ELF-1 (cell line): ENCODE results near the gene BTG4.
A peak's percentile ranks its signal among the peaks of the same experiment; 100 is the strongest.

ENCODE experiments used
- DNase-seq: peaks from one replicate; pipeline ENCODE4 v3.0.0-alpha.2; 2016; ENCODE audit warnings: low read depth, low spot score

Gene BTG4

DNA sequence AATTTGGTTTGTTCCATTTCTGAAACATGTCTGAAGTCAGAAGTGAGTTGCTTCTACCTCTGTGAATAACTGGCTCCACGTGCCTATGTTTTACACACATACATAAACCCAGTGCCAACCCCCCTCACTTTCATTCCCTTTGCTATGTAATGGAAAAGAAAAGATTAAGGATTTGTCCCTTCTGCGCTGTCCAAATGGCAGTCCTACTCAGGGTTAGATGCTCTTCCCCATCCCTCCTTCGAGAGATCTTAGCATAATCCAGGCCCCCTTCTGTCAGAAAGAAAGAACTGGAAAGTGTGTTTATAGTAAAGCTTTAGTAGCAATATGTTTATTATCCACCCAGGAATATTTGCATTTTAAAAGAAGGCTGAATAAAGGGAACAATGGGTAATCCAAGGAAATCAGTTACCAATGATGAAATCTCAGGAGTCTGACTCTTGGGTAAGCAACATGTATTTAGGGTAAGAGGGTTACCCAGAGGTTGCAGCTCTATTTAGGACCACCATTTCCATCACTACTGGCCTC is 25.2 kb upstream of the BTG4 start:
- no peak for DNase-seq

- no peak for DNase-seq
Measured at GRCh38 chr11:111535281-111535680, 23.1 kb upstream of the BTG4 start.

- no peak for DNase-seq
Measured at GRCh38 chr11:111532365-111532709, 20.2 kb upstream of the BTG4 start.

GRCh38 chr11:111531687-111532364 is 19.6 kb upstream of the BTG4 start:
- DNase-seq, result peak; percentile 15

- no peak for DNase-seq
Measured at GRCh38 chr11:111531136-111531535, 18.9 kb upstream of the BTG4 start.

DNA sequence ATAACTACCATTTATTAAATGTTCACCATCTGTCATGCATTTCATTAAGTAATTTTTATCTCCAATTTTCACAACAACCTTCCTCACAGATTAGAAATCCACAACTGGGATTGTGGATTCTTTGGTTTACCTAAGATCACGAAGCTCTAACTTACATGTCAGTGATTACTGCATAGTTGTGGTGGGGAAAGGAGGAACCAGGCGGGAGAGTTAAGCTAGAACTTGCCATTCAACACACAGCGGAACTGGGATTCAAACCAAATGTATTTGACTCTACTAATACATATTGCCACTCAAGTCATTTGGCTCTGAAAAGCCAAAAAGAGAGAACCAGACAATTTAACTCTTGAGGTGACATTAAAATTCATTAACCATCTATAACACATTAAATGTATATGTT is 17.9 kb upstream of the BTG4 start:
- DNase-seq, result no peak

GRCh38 chr11:111528557-111528956 is 16.4 kb upstream of the BTG4 start:
- DNase-seq, result no peak

- no peak for DNase-seq
Measured at GRCh38 chr11:111527279-111527678, 15.1 kb upstream of the BTG4 start.

DNA sequence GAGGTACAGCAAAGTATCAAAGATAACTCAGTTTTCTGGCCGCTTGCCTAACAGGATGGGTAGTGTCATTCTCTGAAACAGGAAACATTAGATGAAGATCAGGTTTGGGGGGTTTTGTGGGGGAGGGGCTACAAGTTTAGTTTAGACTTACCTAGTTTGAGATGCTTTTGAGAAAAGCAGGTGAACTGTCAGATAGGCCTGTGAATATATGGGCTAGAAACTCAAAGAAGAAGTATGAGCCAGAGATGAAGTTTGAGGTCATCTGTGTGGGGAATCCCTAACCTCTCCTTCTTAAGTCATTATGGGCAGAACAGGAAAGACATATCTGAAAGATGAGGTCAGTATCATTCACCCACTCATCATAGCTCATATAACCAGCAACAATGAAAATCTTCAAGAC is 14.3 kb upstream of the BTG4 start:
- DNase-seq, result no peak

GRCh38 chr11:111525456-111525855 is 13.3 kb upstream of the BTG4 start:
- DNase-seq, result no peak

DNA sequence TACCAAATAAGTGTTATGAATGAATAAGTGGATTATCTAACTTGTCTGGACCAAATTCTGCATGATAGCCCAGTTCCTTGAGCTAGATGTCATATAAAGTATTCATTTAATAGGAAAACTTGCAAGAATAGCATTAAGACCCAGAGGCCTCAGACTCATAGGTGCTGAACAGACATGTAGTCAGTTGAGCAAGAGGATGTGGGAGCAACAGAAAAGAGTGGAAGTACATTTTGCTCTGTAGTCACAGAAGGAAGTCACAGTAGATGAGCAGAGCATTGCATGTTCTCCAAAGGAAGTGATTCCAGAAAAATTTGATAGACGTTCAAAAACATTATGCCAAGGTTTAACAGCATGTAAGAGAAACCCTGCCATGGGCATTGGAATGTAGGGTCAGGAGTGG is 11.9 kb upstream of the BTG4 start:
- DNase-seq, result no peak

- no peak for DNase-seq
Measured at GRCh38 chr11:111523343-111523742, 11.2 kb upstream of the BTG4 start.

DNA sequence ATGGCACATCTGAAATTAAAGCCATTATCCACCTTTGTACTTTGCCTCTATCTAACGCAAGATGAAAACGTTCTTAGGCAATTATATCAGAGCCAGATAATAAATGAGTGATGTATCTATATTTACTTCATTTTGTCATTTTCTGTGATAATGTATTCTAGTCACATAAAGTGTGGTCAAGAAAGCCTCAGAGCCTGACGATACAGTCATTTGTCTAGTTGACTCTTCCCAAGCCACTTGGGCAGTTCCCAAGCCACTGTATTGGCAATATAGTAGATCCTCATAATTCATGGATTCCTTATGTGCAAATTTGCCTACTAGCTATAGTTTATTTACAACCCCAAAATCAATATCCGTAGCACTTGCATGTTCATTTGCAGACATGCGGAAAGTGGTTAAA is 10.2 kb upstream of the BTG4 start:
- no peak for DNase-seq

DNA sequence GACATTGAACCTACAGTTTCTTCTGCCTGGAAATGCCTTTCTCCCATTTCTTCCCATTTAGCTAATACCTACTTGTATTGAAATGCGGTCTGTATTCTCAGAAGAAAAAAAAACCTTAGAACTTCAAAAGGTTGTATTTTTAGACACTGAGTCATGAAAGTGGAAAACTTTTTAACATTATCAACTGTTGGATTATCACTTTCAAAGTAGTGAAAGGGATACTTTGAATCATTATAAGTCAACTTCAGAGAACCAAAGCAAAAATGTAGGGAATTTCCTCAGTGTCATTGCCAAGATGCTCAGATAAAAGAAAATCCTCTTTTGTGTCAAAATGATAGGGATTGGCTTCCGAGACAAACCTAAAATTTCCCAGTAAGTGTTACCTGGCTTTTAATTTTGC is 8.9 kb upstream of the BTG4 start:
- DNase-seq, result no peak

- no peak for DNase-seq
Measured at GRCh38 chr11:111520560-111520959, 8.4 kb upstream of the BTG4 start.

- DNase-seq, result no peak
Measured at GRCh38 chr11:111518668-111519067, 6.5 kb upstream of the BTG4 start.

- no peak for DNase-seq
Measured at GRCh38 chr11:111515591-111515990, 3.4 kb upstream of the BTG4 start.

GRCh38 chr11:111514216-111515031 is 2.2 kb upstream of the BTG4 start, which contains the start of gene HOATZ:
Gene HOATZ (plus strand): TSS chr11:111514778. CDS start chr11:111514785, 7 bp downstream.
- DNase-seq, result peak; percentile 75

DNA sequence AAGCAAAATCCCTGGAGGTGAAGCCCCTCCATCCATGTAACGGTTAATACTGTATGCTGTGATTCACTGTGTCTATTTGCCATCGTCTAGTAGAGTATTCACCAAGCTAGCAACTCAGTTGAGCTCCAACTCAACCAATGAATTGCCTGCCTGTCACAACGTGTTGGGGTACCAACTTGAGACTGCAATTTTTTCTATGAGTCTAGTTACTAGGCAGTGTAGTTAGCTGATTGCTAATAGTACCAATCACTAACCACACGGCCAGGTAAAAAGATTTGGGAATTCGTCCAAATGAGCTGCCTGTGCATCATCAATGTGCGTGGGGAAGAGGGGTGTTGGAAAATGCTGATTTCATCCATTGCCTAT is 1.0 kb upstream of the BTG4 start:
- no peak for DNase-seq

- DNase-seq, result no peak
Measured at GRCh38 chr11:111510311-111510710, 1.9 kb downstream of the BTG4 start.

DNA sequence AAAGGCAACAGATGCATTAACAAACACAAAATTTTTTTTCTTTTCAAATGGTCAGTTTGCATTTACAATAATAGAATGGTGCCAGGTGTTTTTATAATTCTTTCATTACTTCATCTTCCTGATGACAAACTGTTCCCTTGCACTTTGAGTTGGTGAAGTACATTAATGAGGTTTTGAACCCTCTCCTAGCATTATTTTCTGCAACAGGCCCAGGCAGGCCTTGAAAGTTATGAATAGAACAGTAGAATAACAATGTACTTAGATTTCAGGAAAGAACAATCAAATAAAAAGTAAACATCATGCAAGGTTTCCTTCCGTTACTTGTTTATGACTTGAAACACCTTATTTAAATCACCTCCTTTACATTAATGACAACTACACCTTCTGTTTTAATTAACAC is 9.6 kb downstream of the BTG4 start:
- DNase-seq, result no peak

DNA sequence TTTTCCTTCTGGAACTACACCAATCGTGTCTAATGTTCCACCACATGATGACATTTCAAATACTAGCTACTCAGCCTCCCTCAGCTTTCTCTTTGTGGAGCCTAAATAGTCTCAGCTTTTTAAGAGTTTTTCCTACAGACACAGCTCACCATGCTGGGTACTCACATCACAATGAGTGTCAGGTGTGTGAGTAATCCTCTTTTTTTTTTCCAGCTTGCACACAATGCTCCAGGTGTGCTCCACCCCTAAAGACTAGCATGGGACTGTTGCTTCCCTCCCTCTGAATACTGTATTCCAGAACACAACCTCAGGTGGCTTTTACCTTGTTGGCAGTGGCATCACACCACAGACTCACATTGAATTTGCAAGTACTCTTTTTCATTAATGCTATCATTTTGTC is 11.7 kb downstream of the BTG4 start:
- DNase-seq, result no peak

GRCh38 chr11:111499483-111499882 is 12.7 kb downstream of the BTG4 start:
- DNase-seq, result no peak
